ENCODE measurements around the gene FARS2.
"Not testable (repeated sequence)": the region's sequence is repeated elsewhere in the genome, so short reads cannot be mapped to it uniquely, and the experiment has no call there.

The FARS2 gene

DNA sequence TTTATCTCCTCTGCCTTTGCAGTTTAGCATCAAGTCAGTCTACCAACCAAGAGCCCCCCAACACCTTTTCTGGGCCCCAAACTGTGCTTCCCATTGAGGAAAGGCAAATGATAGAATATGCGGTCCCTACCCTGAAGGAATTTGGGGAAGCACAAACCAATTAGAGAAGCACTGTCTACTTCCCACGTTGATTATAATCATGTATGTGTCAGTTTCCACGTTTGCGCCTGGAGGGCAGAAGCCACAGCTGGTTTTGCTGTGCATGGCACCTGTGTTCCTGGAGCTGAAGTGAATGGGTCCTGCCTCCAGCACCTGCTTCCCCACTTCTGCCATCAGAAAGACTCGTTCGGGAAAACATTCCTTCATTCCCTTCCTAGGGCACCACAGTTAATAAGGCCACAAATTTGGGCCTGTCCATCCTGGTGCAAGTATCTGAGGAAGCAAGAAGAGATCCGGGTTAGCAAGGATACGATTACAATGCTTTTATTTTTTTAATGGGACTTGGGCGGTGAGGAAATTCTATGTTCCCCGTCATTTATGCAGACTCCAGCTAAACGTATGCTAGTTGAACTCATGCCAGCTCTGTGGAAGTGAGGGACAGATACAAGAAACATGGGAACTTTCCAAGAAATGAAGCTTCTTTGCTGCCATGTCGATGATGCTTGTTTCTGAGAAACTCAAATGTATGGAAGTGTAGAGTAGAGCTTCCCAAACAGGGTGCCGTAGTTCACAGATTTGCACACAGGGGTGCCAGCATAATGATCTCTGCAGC lies 411.9 kb downstream of the FARS2 start:
- no peak for DNase-seq

DNA sequence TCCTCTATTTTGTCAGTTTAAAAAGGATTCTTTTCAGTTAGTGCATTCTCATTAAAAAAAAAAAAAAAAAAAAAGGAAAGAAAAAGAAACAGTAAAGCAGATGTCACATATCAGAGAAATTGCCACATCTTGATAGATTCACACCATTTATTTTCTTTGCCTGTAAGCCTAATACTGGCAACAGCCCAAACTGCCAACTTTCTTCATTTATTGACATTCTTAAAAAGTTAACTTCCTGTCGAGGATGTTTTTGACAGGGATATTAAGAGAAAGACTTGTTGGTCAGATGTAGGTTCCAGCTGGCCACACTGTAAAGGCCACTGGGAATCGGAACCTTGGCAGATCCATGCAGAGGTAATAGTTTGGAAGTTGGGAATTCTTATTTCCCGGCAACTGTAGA lies 412.8 kb downstream of the FARS2 start:
- DNase-seq: no peak

DNA sequence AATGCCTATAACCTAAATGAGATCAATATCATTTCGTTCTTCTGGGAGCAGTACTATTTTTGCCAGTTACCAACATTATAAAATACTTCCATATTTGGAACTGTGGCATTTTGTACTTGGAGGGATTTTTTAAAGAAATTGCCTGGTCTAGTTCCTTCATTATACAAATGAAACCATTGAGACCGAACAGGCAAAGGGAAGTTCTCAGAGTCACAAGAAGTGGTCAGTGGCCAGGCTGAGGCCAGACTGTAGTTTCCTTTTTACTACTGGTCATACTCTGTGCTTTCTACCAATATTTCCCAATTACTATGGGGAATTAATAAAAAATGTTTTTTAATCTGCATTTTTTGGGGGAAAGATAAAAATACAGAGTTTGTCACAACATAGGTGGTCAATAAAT lies 413.4 kb downstream of the FARS2 start:
- DNase-seq: no peak

DNA sequence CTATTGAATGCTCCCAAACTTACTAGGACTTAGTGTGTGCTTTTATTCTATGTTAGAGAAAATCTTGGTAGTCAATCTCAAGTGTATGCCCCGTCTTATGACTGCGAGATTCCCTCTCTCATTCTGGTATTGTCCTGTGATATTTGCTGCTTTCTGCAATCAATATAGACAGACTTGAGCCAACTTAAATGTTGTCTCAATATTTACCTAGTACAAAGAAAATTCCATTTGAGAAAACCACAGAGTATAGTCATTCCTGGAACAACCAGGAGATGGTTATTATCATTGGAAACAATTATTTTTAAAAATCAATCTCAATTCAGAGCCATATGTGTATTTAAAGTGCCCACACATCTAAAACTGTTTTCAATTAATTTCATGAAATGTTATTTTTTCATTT lies 415.4 kb downstream of the FARS2 start:
- no peak for DNase-seq

DNA sequence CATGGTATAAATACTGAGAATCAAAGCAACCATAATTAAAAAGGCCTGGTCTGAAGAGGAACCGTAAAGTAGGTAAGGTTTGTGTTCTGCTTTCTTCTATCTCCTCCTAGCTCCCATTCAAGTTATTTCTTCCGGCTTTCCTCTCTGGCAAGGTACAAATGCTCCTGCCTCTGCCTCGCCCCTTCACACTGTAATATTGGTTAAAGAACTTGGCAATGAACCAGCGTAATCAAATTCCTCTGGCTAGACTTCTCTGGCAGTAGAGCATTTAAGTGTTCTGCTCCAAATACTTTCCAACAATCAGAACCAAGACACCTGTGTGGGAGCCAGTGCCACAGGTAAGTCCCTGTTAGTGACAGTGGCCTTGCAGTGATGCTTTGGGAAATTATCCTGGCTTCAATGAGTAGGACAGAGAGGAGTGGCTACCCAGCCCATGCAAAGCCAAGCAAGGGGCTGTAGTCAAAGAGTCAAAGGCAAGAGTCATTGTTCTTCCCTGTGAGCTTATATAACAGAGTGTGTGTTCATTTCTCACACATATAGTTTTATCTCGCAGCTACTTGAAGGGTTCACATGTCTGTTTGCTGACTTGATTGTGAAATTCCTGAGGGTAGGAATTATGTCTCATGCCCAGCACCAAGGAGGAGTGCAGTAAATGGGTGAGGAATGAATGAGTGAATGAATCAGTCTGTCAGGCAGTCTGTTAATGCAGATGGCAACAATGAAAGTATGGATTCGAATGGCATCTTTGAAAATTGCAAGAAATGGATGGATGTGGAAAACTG lies 416.1 kb downstream of the FARS2 start:
- DNase-seq: no peak

DNA sequence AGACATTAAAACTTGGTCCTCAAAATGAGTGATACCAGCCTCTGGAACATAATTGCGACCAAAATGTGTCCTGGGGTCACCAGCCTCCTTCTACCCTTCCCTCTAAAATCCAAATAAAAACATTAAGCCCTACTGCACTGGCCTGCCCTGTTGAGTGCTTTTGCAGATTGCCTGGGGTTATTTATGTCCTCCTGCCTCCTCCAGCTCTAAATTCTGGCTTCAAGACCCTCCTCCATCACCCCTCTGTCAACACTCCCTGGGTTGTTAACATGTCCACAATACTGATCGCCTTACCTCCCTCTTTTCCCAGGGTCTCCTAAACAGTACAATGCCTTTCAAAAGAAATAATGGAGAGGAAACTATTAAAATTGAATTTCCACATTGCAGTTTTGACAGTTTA lies 418.0 kb downstream of the FARS2 start:
- no peak for DNase-seq

DNA sequence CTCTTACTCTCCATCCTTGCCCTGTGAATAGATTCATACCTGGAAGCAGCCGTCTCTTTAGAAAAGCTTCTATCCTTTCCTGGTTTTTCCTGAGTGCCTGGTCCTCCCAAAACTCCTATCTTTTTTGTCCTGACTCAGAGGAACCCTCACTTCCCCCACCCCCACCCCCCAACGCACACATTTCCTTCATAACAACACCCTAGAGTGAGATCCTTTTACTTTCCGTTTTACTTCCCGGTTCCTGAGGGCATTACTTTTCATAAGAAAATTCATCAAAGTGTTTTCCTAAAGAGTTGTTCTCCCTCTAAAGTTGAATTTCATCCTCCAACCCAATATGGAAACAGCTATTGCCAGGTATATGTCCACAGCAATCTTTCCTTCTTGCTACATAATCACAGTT lies 418.4 kb downstream of the FARS2 start:
- no peak for DNase-seq

DNA sequence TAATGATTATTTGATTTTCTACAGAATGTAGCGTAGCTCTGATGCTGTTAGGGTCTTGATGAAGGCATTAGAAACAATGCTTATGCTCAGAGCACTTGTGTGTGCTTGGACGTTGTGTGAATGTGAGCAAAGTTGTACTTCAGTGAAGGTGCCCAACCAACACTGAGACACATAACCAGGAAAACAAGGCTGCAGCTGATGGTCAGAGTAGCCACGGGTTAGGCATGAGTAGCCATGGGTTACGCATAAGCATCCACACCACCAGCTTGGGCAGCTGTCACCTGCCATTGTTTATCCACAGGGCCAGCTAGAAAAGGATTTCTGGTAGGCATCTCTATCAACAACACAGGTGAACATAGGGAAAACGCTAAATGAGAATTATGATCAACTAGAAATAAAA lies 418.8 kb downstream of the FARS2 start:
- DNase-seq: no peak

DNA sequence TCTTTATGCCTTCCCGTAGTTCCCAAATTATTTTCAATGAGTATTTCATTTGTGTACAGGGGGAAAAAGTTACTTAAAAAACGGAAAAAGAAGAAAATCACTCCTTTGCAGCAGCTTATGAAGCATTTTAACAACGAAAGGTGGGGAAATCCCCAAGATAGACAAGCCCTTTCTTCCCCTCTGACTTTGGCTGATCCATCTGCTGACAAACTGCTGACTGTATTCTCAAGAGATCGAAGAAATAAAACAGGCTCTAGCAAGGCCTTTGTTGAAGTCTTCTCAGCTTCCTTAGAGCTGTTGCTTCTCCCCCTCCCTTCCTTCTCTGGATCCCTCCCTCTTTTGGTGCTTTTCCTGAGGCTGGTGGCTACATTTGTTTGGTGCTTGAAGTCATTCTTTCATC lies 420.2 kb downstream of the FARS2 start:
- no peak for DNase-seq

DNA sequence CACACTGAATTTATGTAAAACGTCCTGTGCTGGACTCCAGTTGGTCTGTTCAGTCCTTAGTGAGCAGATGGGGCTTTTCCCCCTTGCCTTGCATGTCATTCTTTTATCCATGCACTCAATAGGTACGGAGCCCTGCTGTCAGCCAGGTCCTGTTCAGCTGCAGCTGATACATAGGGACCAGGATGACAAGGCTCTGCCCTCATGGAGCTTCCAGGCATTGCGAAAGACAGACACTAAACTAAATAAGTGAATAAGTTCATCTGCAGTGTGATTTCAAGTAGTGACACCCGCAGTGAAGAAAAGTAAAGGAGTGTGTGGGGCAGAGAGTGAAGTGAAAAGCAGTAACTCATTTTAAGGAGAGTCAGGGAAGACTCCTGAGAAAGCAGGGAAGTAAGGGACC lies 421.2 kb downstream of the FARS2 start:
- DNase-seq: no peak

DNA sequence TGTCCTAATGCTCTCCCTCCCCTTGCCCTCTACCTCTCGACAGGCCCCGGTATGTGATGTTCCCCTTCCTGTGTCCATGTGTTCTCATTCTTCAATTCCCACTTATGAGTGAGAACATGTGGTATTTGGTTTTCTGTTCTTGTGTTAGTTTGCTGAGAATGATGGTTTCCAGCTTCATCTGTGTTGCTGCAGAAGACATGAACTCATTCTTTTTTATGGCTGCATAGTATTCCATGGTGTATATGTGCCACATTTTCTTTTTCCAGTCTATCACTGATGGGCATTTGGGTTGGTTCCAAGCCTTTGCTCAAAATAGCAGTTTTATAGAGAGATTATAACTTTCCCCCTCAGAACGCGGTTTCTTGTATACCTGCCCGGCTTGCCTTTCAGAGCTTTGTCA lies 422.4 kb downstream of the FARS2 start:
- DNase-seq: not testable (repeated sequence)

DNA sequence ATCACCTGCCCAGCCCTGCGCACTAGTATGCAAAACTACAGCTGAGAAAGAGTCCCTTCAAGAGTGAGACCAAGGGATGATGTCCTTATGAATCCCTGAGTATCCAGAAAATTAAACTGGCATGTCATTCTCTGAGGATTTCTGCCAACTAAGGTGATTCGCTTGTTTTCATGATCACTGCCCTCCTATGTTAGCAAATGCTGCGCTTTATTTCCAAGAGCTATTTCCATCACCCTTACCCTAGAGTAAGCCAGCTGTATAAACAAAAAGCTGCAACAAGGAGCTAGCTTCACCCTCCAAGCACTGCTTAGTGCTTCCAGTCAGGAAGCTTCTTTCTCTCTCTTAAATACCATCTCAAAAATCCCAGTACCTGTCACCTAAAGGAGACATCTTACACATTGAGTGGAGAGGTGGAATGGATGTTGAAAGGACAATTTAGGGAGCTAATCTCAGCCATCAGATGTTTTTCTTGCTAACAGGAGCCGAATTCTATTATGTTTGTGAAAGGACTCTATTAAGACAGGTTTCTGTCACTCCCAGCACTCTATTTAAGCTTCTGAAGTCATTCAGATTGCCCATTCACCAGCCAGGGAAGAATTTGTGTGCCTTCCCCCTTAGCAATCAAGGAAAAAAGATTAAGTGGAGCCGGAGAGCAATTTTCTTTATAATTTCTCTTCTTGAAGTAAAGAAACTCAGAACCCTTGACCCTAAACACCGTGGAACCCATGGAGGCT lies 423.2 kb downstream of the FARS2 start:
- DNase-seq: no peak

DNA sequence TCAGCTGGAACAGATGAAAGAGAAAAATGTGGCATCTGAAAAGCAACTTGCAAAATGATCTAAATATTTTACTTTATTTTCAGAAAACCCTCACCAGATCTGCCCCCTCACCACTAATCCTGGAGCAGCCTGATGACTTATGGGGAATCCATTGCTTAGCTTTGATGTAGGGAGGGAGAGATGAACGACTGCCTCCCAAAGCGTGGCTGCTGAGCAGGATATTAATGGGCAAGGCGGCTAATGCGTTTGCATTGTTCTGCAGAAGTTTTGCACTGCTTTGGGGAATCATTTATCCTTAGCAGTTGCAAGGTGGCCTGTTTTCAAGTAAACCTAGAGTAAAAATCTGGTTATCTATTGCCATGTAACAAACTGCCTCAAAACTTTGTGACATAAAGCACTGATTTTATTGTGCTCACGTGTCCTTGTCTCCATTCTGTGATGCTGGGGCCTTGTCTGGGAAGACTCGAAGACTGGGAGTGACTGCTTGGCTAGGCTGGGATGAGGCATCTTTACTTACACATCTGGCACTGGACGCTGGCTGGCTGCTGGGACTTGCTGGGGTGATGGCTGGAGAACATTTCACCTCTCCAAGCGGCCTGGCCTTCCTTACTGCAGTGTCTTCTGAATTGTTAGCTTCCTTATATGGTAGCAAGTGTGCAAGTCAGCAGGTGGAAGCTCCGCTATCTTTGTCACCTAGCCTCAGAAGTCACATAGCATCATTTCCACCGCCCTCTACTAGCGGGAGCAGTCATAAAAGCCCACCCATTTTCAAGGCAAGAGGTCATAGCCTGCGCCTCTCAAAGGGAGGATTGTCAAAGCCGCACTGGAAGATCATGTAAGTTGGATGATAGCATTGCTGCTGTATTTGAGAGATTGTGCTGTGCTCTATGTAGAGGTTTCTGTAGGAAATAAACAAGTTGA lies 432.2 kb downstream of the FARS2 start:
- DNase-seq: no peak

DNA sequence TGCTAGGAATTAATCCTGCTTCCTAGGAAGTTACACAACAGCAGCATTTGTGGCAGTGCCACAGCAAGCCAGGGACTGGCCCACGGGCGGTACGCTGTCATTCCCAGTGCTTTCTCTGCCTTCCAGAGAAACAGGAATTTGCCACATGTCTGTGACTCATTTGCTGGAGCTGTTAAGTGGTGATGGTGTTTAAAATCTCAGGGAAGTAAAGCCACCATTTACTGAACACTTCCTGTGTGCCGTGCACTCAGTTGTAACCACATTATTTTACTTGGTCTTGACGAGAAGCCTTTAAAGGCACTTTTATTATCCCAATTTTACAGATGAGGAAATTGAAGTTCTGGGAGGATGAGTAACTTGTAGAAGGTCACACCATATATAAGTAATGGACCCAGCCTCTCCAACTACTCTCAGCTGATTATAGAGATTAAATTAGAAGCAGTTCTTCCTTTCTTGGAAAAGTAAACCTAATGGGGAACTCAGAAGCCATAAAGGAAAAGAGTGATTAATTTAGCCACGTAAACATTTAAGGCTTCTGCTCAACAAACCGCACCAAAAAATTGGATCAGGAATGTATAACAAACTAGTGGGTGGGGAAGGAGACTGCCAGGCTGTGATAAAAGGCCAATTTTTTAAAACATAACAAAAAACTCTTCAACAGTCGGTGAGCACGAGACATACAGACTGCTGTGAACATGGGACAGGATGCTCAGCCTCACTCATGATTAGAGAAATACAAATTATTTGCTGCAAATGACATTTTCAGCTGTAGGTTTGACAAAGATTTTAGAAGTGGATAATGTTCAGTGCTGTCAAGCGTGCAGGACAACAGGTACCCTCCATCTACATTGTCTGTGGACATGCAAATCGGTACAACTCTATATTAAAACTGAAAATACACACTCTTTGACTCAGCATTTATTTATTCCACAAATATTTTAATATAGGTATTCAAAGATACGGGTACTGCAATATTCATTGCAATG lies 434.2 kb downstream of the FARS2 start:
- DNase-seq: peak; percentile 89

DNA sequence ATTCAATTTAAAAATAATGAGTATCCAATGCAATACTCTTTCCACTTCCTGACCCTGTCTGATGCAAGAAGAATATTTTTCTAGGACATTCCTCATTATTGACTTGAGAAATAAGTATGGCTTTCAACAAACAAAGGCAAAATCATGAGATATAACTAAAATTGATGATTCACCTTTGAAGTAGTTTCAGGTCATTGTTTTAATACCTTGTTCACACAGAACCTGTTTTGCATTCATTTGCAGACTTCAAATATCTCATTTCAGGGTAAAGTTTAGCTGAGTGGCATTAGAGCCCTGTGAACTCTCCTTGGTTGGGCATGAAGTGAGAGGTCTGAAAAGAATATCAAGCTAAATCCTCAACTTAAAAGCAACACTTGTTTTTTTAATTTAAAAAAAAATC lies 436.2 kb downstream of the FARS2 start:
- DNase-seq: no peak

DNA sequence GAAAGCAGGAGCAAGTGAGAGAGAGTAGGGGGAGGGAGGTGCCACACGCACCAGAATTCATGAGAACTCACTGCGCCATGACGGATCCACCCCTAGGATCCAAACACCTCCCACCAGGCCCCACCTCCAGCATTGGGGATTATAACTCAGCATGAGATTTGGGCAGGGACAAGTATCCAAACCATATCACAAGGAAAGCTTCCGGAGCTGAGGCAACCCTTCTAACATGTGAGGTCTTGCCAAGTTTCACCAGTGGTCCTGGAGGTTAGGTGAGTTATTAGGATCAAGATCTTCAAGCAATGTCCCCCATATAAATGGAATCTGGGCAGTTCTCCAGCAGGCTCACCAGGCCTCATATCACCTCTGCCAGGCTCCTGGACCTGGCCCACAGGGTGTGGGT lies 437.0 kb downstream of the FARS2 start:
- DNase-seq: no peak

DNA sequence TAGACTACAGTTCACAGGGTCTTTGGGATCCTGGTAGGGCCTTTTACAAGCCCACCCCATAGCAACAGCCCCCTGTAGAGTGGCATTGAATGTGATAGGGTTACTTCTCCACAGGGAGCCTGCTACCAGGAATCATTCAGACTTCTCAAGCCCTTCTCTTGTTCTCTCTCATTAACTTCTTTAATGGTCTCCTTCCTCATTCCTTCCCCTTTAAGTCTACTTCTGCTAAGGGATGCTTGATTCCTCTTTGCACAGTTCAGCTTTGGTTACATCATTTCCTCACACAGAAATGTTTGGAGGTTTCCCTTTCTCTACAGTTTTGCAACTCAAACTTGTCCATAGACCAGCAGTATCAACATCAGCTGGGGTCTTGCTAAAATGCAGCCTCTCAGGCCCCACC lies 437.8 kb downstream of the FARS2 start:
- DNase-seq: not testable (repeated sequence)

DNA sequence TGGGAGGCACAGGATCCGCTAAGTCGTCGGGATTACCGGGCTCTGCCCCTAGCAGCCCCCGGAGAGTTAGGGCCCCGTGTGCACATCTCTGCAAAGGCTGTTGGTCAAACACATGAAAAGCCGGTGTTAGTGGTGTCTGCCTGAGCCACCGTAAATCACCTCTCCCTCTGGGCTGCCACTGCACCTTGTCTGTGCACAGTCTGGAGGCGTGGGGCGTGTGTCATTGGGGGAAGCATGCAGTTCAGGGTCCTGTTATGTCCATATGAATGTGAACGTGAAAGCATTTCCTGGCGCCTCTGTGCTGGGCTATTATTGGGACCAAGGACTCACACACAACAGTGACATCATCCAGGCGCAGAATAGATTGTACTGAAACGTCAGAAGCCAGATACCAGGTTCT lies 439.9 kb downstream of the FARS2 start:
- no peak for DNase-seq

DNA sequence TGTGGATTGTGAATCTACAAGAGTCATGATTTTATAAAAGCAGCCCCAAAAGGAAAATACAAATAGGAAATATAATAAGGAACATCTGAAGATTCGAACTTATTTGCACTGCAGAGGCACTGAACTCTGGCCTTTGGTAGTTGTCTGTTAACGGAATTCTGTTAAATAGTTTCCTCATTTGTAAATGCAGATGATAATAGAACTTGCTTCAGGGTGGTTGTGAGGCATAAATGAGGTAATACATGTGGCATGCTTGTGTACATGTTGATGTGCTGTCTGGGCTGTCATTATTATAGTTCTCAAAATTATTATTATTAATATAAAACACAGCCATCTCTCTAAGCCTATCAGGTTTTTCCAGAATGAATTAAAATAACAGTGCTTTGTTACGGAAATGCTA lies 443.4 kb downstream of the FARS2 start:
- peak; percentile 16 for DNase-seq

DNA sequence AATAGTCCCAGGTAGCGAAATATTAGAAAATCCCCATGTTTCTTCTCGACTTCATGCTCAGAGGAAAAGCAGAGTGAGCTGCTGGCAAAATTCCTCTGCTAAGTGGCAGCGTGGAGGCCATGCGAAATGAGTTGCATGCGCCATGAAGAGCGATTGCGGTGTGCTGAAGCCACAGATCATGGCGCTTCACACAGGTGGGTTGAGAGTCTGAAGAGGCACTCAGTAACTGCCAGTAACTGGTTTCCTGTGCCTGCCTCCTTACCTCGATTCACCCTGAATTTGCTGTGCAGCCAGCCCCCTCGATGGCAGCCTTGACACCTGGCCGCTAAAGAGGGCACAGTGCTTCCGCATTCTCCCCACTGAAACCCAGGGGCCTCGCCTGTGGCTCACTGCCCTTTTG lies 443.9 kb downstream of the FARS2 start:
- no peak for DNase-seq
